Hindlimb muscle (tissue), 1 donor: Measurements from ENCODE around the gene IL1RAP. TPM values are rescaled to one million over a fixed set of nuclear protein-coding genes. Genes with fewer than 3 reads are reported as not detected.
"Not testable (repeated sequence)": the region's sequence is repeated elsewhere in the genome, so short reads cannot be mapped to it uniquely, and the experiment has no call there.

ENCODE experiments used
- DNase-seq: peaks from one replicate; pipeline ENCODE4 v3.0.0-alpha.2; 2013
- polyA plus RNA-seq: library from polyadenylated mRNA; unstranded; fragments of 120-200 nt; gene quantifications from one replicate; pipeline ENCODE4 v1.2.1, GENCODE V29; 2013; ENCODE audit not compliant: insufficient read length

Gene IL1RAP
- polyA plus RNA-seq = 5.8 TPM

GRCh38 chr3:190513409-190514370 lies at the start of gene IL1RAP:
TSS of gene IL1RAP (plus strand) at chr3:190514085. CDS start at chr3:190564290, 50,205 bp downstream.
- DNase-seq = peak; percentile 95

GRCh38 chr3:190467922-190468321 lies 46.0 kb upstream of the IL1RAP start:
- no peak for DNase-seq

- DNase-seq = not testable (repeated sequence)
Measured at GRCh38 chr3:190473261-190473660, 40.6 kb upstream of the IL1RAP start.

- no peak for DNase-seq
Measured at GRCh38 chr3:190481779-190482178, 32.1 kb upstream of the IL1RAP start.

GRCh38 chr3:190485830-190486532 lies 27.9 kb upstream of the IL1RAP start:
- no peak for DNase-seq

GRCh38 chr3:190486533-190486864 lies 27.4 kb upstream of the IL1RAP start:
- DNase-seq = no peak

GRCh38 chr3:190486908-190487607 lies 26.8 kb upstream of the IL1RAP start:
- DNase-seq = no peak

- no peak for DNase-seq
Measured at GRCh38 chr3:190491533-190492054, 22.3 kb upstream of the IL1RAP start.

GRCh38 chr3:190492129-190492528 lies 21.8 kb upstream of the IL1RAP start:
- DNase-seq = no peak

GRCh38 chr3:190492966-190493365 lies 20.9 kb upstream of the IL1RAP start:
- DNase-seq = no peak

- no peak for DNase-seq
Measured at GRCh38 chr3:190494907-190495306, 19.0 kb upstream of the IL1RAP start.

- no peak for DNase-seq
Measured at GRCh38 chr3:190495354-190495753, 18.5 kb upstream of the IL1RAP start.

GRCh38 chr3:190495796-190496195 lies 18.1 kb upstream of the IL1RAP start:
- no peak for DNase-seq

- no peak for DNase-seq
Measured at GRCh38 chr3:190496859-190497258, 17.0 kb upstream of the IL1RAP start.

GRCh38 chr3:190497811-190498210 lies 16.1 kb upstream of the IL1RAP start:
- no peak for DNase-seq

- DNase-seq = no peak
Measured at GRCh38 chr3:190498293-190498692, 15.6 kb upstream of the IL1RAP start.

- no peak for DNase-seq
Measured at GRCh38 chr3:190499122-190499521, 14.8 kb upstream of the IL1RAP start.

- DNase-seq = no peak
Measured at GRCh38 chr3:190502946-190503345, 10.9 kb upstream of the IL1RAP start.

GRCh38 chr3:190504354-190505125 lies 9.3 kb upstream of the IL1RAP start:
- DNase-seq = no peak

GRCh38 chr3:190505381-190506003 lies 8.4 kb upstream of the IL1RAP start:
- DNase-seq = no peak

GRCh38 chr3:190506271-190506670 lies 7.6 kb upstream of the IL1RAP start:
- no peak for DNase-seq

- no peak for DNase-seq
Measured at GRCh38 chr3:190512666-190513065, 1.2 kb upstream of the IL1RAP start.
